Lower leg skin (tissue), 3 donors: ENCODE results near the gene PNMA5.

Source experiments
- CTCF ChIP-seq, 3 donors: fragments of 450-650 bp; IDR thresholded peaks; one replicate each; pipeline ENCODE4 v1.5.1; 2016; ENCODE audit warnings: antibody characterized with exemption in 3 of 3, mild to moderate bottlenecking in 3 of 3, moderate library complexity in 2 of 3
- POLR2A ChIP-seq, 2 donors: fragments of 450-650 bp; IDR thresholded peaks; one replicate each; pipeline ENCODE4 v1.6.1; 2016 to 2017; ENCODE audit warnings: antibody characterized with exemption in 2 of 2, mild to moderate bottlenecking in 1 of 2, moderate library complexity in 1 of 2

GRCh38 chrX:152960115-152960514 is 33.8 kb downstream of the PNMA5 start:
- TF ChIP-seq CTCF (IDR thresholded peaks at IDR 0.05) (no peak), POLR2A (IDR thresholded peaks at IDR 0.05) (no peak)
